GDM1 (cell line): ENCODE results near the gene RPRD1A.
"Not testable (repeated sequence)": the region's sequence is repeated elsewhere in the genome, so short reads cannot be mapped to it uniquely, and the experiment has no call there.

ENCODE experiments used
- DNase-seq: peaks from one replicate; lab custom pipeline; 2025; lab: John Stamatoyannopoulos, UW

RPRD1A gene

GRCh38 chr18:35971661-35972196, 95.6 kb downstream of the RPRD1A start:
- no peak for DNase-seq

- no peak for DNase-seq
Observed at GRCh38 chr18:35969676-35970075, 97.7 kb downstream of the RPRD1A start.

- no peak for DNase-seq
Observed at GRCh38 chr18:35968278-35968880, 99.0 kb downstream of the RPRD1A start.

GRCh38 chr18:35967866-35968265, 99.5 kb downstream of the RPRD1A start:
- not testable (repeated sequence) for DNase-seq

GRCh38 chr18:35964319-35964718, 103.0 kb downstream of the RPRD1A start:
- DNase-seq: no peak

GRCh38 chr18:35962320-35962719, 105.0 kb downstream of the RPRD1A start:
- DNase-seq: no peak

GRCh38 chr18:35956226-35956625, 111.1 kb downstream of the RPRD1A start:
- DNase-seq: no peak

- no peak for DNase-seq
Observed at GRCh38 chr18:35953688-35954087, 113.7 kb downstream of the RPRD1A start.

- DNase-seq: no peak
Observed at GRCh38 chr18:35950628-35950982, 116.8 kb downstream of the RPRD1A start.

GRCh38 chr18:35949903-35950627, 117.3 kb downstream of the RPRD1A start:
- no peak for DNase-seq

GRCh38 chr18:35949090-35949489, 118.3 kb downstream of the RPRD1A start:
- DNase-seq: no peak

- DNase-seq: no peak
Observed at GRCh38 chr18:35948080-35948479, 119.3 kb downstream of the RPRD1A start.

- no peak for DNase-seq
Observed at GRCh38 chr18:35942661-35943060, 124.7 kb downstream of the RPRD1A start.

GRCh38 chr18:35942133-35942532, 125.2 kb downstream of the RPRD1A start:
- no peak for DNase-seq

GRCh38 chr18:35941299-35941698, 126.1 kb downstream of the RPRD1A start:
- no peak for DNase-seq
